Omental fat pad (tissue), 4 donors: Measurements from ENCODE around the gene PTTG1IP. TPM values are rescaled to one million over a fixed set of nuclear protein-coding genes. Genes with fewer than 3 reads are reported as not detected.
"Not testable (repeated sequence)": the region's sequence is repeated elsewhere in the genome, so short reads cannot be mapped to it uniquely, and the experiment has no call there.

ENCODE experiments used
- ATAC-seq: fragments of 150-250 bp; one replicate; pipeline ENCODE4 v1.9.1; 2016; ENCODE audit warnings: mild to moderate bottlenecking, moderate library complexity; ENCODE audit not compliant: low FRiP score
- DNase-seq: peaks from one replicate; pipeline ENCODE4 v3.0.0-alpha.2; 2019; ENCODE audit warnings: low spot score
- total RNA-seq, 4 donors: library from RNA; depleted of rRNA; stranded (reverse); fragments of >200 nt; gene quantifications; one replicate each; pipeline ENCODE4 v1.1.0, GENCODE V29; 2016
- TF ChIP-seq, protein P1 (sequence below), 3 donors: fragments of 450-650 bp; IDR thresholded peaks; one replicate each; pipeline ENCODE4 v1.5.1; 2016 to 2017; ENCODE audit warnings: antibody characterized with exemption in 3 of 3, mild to moderate bottlenecking in 3 of 3, moderate library complexity in 2 of 3

Gene PTTG1IP
- total RNA-seq, 4 donors from 2014 or later = 200 to 241 (median 214) TPM

DNA sequence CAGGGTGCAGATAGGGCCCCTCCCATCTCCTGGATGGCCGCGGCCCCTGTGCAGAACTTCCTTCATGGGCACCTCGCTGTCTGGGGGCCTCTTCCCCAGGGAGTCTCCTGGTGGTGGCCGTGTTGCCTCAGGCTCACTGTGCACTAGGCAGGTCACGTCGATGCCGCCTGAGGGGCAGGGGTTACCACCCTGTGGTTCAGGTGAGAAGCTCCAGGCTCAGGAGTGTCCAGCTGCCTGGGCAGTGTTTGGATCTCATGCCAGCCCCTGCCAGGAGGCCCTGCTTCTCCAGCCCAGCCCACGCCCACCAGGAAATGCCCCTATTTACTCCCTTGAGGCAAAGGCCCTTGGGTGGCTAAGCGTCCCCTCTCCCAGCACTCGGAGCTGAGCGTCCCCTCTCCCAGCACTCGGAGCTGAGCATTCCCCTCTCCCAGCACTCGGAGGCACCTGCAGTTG lies 45.1 kb upstream of the PTTG1IP start:
- no peak for ATAC-seq
- TF ChIP-seq, protein P1, sequence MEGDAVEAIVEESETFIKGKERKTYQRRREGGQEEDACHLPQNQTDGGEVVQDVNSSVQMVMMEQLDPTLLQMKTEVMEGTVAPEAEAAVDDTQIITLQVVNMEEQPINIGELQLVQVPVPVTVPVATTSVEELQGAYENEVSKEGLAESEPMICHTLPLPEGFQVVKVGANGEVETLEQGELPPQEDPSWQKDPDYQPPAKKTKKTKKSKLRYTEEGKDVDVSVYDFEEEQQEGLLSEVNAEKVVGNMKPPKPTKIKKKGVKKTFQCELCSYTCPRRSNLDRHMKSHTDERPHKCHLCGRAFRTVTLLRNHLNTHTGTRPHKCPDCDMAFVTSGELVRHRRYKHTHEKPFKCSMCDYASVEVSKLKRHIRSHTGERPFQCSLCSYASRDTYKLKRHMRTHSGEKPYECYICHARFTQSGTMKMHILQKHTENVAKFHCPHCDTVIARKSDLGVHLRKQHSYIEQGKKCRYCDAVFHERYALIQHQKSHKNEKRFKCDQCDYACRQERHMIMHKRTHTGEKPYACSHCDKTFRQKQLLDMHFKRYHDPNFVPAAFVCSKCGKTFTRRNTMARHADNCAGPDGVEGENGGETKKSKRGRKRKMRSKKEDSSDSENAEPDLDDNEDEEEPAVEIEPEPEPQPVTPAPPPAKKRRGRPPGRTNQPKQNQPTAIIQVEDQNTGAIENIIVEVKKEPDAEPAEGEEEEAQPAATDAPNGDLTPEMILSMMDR (IDR thresholded peaks at IDR 0.05) = no peak
- DNase-seq = no peak

DNA sequence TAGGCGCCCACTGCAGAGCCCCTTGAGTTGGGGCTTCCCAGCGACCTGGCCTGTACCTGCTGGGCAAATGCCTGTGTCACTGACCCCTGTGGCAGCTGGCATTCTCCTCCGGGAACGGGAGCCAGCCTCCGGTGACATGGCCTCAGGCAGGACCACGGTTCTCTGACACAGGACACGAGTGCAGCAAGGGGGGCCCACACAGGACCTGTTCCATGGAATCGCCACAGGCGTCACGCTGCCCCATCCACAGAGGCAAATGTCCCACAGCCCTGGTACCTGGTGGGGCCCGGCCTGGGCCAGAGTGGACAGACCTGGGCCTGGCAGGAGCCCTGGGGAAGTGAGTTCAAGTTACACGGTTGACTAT lies 44.6 kb upstream of the PTTG1IP start:
- TF ChIP-seq, protein P1 (IDR thresholded peaks at IDR 0.05) = no peak
- no peak for DNase-seq
- no peak for ATAC-seq

DNA sequence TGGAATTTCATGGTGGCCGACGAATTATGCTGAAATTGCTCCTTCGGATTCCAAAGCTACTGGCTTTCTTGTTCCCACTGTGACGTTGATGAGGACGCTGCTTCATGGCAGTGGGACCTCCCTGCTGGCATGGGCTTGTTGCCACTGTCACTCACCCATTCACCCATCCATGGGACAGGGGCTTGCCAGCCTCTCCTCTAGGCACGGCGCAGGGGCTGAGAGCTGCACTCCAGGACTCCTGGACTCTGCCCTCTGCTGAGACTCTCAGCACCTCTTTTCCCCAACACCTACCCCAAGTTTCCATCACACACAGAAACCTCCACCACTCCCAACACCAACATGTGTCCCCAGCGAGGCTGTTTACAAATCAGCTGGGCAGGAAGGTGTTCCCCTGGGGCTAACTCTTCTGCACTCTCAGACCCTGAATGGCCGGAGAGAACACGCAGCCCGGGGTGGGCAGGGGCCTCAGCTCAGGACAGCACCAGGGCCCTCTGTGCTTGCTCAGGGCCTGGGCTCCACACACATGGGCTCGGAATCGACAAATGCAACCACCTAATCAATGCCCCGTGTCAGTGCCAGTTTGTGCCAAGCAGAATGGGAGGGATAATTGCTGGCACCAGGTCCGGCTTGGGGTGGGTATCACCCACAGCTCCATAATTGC lies 44.1 kb upstream of the PTTG1IP start:
- TF ChIP-seq, protein P1 (IDR thresholded peaks at IDR 0.05) = no peak
- ATAC-seq (no peak), DNase-seq (no peak)

DNA sequence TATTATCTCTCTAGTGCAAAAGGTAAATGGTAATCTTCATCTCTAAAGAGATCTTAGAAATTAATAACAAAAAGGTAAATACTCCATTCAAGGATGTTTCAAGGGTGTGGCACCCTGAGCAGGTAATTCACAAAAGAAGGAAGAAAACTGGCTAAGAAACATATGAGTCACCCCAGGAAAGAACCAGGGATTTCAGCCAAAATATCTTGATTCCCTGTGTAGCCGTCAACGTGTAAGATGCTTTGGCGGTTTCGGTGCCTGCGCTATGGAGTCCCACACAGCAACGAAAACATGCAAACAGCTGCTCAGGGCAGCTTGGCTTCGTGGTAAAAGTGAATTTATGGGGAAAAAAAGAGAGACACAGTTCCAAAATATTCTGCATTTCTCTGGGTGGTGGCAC lies 43.5 kb upstream of the PTTG1IP start:
- ATAC-seq (no peak), DNase-seq (no peak)
- TF ChIP-seq, protein P1 (IDR thresholded peaks at IDR 0.05) = no peak

DNA sequence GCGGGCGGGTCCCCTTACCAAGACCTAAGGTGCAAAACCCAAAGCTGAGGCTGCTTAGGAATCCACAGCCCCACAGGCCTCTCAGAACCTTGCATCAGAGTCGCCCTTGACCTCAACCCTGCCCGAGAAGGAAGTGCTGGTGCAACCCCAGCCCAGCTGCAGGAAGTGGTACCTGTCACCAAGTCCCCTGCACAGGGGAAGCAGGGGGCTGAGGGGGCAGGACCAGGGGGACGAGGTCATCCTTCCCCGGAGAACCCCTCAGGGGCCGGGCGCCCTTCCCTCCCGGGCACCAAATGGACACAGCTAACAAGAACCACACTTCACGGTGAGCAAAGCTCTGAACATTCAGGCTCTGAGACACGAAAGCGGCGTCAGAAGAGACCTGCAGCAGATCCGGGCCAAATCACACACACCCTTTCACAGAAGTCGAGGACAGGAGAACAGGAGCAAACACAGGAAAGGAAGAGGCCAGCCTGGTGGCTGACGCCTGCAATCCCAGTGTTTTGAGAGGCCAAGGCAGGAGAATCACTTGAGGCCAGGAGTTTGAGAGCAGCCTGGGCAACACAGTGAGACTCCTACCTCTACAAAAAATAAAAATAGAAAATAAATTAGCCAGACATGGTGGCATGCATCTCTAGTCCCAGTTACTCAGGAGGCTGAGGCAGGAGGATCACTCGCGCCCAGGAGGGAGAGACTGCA lies 40.8 kb upstream of the PTTG1IP start:
- no peak for DNase-seq
- ATAC-seq = no peak
- TF ChIP-seq, protein P1 (IDR thresholded peaks at IDR 0.05) = no peak

DNA sequence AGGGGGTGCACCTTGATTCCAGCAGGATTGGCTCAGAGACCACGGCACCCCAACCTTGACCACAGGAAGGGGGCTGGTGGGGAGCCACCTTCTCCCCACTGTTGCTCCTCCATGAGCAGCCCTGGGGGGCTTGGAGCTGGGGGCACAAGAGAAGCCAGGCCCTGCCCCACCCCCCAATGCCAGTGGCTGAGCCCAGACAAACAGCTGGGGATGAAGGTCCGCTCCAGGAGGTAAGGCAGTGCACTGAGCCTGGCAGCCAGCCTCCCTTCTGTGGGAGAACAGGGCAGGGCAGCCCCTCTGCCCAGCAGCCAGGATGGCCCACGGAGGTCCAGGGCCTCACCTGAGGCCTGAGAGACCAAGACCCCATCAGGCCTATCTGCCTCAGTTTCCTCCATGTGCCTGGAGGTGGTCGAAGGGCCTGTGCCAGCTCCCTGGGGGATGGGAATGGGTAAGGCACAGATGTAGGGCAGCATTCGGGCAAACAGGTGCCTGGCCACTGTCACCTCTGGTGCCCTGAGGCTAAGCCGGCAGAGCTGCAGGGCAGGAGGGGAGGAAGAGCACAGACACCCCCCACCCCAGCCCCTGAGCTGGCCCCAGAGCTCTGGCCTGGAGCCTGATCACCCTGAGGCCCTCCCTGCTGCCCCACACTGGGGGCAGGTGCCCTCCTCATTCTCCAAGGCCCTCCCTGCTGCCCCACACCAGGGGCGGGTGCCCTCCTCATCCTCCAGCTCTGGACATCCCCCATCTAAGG lies 40.1 kb upstream of the PTTG1IP start:
- TF ChIP-seq, protein P1 (IDR thresholded peaks at IDR 0.05) = no peak
- DNase-seq (no peak), ATAC-seq (no peak)

DNA sequence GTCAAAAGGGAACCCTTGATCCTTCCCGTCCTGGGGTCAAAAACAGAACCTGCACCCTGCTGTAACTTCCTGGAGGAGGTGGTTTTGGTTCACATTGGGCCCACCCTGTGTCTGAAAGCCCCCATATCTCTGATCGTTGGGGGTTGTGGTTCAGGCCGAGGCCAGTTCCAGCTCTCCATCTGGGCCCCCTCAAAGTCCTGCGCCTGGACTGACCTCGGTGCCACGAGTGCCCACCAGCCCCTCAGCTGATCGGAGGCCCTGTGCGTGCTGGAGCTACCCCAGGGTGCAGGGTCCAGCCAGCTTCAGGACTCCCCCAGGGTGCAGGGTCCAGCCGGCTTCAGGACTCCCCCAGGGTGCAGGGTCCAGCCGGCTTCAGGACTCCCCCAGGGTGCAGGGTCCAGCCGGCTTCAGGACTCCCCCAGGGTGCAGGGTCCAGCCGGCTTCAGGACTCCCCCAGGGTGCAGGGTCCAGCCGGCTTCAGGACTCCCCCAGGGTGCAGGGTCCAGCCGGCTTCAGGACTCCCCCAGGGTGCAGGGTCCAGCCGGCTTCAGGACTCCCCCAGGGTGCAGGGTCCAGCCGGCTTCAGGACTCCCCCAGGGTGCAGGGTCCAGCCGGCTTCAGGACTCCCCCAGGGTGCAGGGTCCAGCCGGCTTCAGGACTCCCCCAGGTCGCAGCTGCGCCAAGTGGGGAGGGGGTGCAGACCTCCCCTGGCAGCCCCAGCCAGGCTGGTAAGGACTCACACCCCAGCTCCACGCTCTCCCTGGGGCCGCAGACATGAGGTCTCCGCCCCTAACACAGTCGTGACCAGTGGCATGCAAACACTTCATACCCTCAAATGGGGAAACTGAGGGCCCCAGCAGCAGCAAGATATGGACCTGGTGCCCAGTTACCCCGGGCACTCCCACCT lies 39.3 kb upstream of the PTTG1IP start:
- DNase-seq, ATAC-seq: not testable (repeated sequence)
